Smooth muscle cell (in vitro differentiated cells): ENCODE data around the gene STX8. TPM values are rescaled to one million over a fixed set of nuclear protein-coding genes. Genes with fewer than 3 reads are reported as not detected.

ENCODE experiments used
- DNase-seq: peaks from one replicate; lab custom pipeline; 2025; ENCODE audit not compliant: unreplicated experiment; lab: John Stamatoyannopoulos, UW
- H2AFZ ChIP-seq: fragments of 200-600 bp; sonication (generic); 2 replicates; pipeline ENCODE4 v1.6.0; 2016; ENCODE audit warnings: antibody characterized with exemption, low read depth, mild to moderate bottlenecking
- H3F3A ChIP-seq: fragments of 200-600 bp; sonication (generic); 2 replicates; pipeline ENCODE4 v1.6.0; 2017; ENCODE audit warnings: antibody characterized with exemption, low read depth
- H3K27ac ChIP-seq: fragments of 200-600 bp; sonication (generic); 2 replicates; pipeline ENCODE4 v1.5.1; 2016; ENCODE audit warnings: low read depth, mild to moderate bottlenecking
- H3K27me3 ChIP-seq: fragments of 200-600 bp; sonication (generic); 2 replicates; pipeline ENCODE4 v1.6.1; 2016; ENCODE audit warnings: low read depth, mild to moderate bottlenecking
- H3K36me3 ChIP-seq: fragments of 200-600 bp; sonication (generic); 2 replicates; pipeline ENCODE4 v1.5.1; 2016; ENCODE audit warnings: low read depth
- H3K4me1 ChIP-seq: fragments of 200-600 bp; sonication (generic); 2 replicates; pipeline ENCODE4 v1.5.1; 2016; ENCODE audit warnings: low read depth
- H3K4me2 ChIP-seq: fragments of 200-600 bp; sonication (generic); 2 replicates; pipeline ENCODE4 v1.6.0; 2016; ENCODE audit warnings: mild to moderate bottlenecking
- H3K4me3 ChIP-seq: fragments of 200-600 bp; sonication (generic); 2 replicates; pipeline ENCODE4 v1.5.1; 2016; ENCODE audit warnings: mild to moderate bottlenecking
- H3K79me2 ChIP-seq: fragments of 200-600 bp; sonication (generic); 2 replicates; pipeline ENCODE4 v1.6.0; 2016; ENCODE audit warnings: low read depth, mild to moderate bottlenecking
- H3K9ac ChIP-seq: fragments of 200-600 bp; sonication (generic); 2 replicates; pipeline ENCODE4 v1.6.0; 2016; ENCODE audit warnings: low read depth
- H3K9me3 ChIP-seq: fragments of 200-600 bp; sonication (generic); replicated peaks from 2 replicates; pipeline ENCODE4 v1.5.1; 2016; ENCODE audit warnings: low read depth
- H4K20me1 ChIP-seq: fragments of 200-600 bp; sonication (generic); 2 replicates; pipeline ENCODE4 v1.6.0; 2016; ENCODE audit warnings: low read depth
- WGBS: methylation state at CpG from one replicate; pipeline ENCODE4 v1.1.7; 2016; ENCODE audit warnings: low lambda C conversion rate; 5-methylcytosine and 5-hydroxymethylcytosine counted together
- polyA plus RNA-seq: library from polyadenylated mRNA; unstranded; fragments of >200 nt; fragmentation: Nextera tagmentation; extraction: Ambion mirVana; gene quantifications from 2 replicates; pipeline ENCODE4 v1.2.1, GENCODE V29; 2016
- total RNA-seq: library from RNA; depleted of rRNA; stranded (reverse); fragments of >200 nt; gene quantifications from 2 replicates; pipeline ENCODE4 v1.2.3, GENCODE V29; 2014
- TF ChIP-seq, protein P1 (sequence below): fragments of 200-600 bp; sonication (generic); IDR thresholded peaks from 2 replicates; pipeline ENCODE4 v1.5.1; 2017; ENCODE audit warnings: borderline replicate concordance, mild to moderate bottlenecking, antibody characterized with exemption; ENCODE audit not compliant: insufficient read depth, poor library complexity, severe bottlenecking

Gene STX8
- total and polyA plus RNA-seq, 2 experiments from 2014 or later = 63.8 to 88.5 TPM

DNA sequence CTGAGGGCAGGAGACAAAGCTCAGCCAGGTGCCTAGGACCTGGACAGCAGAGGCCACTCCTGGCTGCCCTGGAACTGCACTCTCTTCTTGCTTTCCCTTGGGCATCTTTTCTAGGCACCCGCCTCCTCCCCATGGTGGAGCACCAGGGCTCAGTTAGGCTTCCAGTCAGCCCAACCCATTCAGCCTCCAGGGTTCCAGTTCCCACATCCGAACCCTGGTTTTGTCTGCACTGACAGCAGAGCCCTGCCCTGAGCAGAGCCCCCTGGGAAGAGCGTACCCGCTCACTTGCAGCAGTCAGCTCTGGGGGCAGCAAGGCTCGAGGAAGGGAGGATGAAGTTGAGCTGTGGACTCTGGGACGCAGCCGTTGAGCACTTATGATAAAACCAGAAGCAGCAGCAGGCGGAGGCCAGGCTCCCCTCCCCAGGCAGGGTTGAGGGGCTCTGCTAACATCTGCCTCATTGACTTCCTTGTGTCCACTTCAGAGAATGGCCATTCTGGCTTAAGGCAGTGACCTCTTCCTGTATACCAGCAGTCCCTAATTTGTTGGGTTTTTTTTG lies 341.2 kb downstream of the STX8 start:
- TF ChIP-seq, protein P1, sequence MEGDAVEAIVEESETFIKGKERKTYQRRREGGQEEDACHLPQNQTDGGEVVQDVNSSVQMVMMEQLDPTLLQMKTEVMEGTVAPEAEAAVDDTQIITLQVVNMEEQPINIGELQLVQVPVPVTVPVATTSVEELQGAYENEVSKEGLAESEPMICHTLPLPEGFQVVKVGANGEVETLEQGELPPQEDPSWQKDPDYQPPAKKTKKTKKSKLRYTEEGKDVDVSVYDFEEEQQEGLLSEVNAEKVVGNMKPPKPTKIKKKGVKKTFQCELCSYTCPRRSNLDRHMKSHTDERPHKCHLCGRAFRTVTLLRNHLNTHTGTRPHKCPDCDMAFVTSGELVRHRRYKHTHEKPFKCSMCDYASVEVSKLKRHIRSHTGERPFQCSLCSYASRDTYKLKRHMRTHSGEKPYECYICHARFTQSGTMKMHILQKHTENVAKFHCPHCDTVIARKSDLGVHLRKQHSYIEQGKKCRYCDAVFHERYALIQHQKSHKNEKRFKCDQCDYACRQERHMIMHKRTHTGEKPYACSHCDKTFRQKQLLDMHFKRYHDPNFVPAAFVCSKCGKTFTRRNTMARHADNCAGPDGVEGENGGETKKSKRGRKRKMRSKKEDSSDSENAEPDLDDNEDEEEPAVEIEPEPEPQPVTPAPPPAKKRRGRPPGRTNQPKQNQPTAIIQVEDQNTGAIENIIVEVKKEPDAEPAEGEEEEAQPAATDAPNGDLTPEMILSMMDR = no peak
- H3K9me3 ChIP-seq = no peaks in the 10 kb centered on the region
- no peak overlapping the region for H3K27ac ChIP-seq
- H3K79me2 ChIP-seq = no peaks in the 10 kb centered on the region
- WGBS = 86% methylated on average over 8 of the region's 8 CpGs
- no peak overlapping the region for H3K4me3 ChIP-seq
- H3K9ac ChIP-seq = no peak overlapping the region
- no peaks in the 10 kb centered on the region for H3K27me3 ChIP-seq
- no peak for DNase-seq
- no peak overlapping the region for H2AFZ ChIP-seq
- no peaks in the 10 kb centered on the region for H3F3A ChIP-seq
- H4K20me1 ChIP-seq = no peaks in the 10 kb centered on the region
- H3K36me3 ChIP-seq = no peaks in the 10 kb centered on the region
- H3K4me2 ChIP-seq = no peak overlapping the region
- H3K4me1 ChIP-seq = peaks cover 1% of the 10 kb centered on the region

DNA sequence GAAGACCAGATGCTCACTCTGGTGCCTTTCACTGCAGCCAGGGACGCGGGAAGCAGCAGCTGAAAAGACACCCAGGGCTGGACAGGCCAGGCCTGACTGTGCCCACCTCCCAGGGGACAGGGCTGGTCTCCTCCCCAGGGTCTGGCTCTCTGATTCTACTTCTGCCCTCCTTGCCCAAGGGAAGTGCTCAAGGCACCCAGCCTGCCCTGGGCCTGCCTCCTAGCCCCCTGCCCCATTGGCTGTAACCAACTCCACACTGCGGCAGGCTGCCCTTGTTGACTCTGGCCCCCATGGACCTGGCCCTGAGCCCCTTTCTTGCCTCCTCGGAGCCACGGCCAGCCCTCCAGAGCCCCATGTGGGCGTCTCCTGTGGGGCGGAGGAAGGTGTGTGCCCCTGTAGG lies 341.9 kb downstream of the STX8 start:
- Histone ChIP-seq H3K4me3 (no peak overlapping the region), H3K4me1 (no peaks in the 10 kb centered on the region), H3K79me2 (no peaks in the 10 kb centered on the region), H4K20me1 (no peaks in the 10 kb centered on the region), H2AFZ (no peak overlapping the region), H3K27me3 (no peaks in the 10 kb centered on the region), H3K9ac (no peak overlapping the region), H3K36me3 (no peaks in the 10 kb centered on the region), H3K27ac (no peak overlapping the region), H3F3A (no peaks in the 10 kb centered on the region), H3K4me2 (no peak overlapping the region), H3K9me3 (no peaks in the 10 kb centered on the region)
- WGBS = 98% methylated on average over 7 of the region's 7 CpGs
- TF ChIP-seq, protein P1 = no peak
- no peak for DNase-seq

DNA sequence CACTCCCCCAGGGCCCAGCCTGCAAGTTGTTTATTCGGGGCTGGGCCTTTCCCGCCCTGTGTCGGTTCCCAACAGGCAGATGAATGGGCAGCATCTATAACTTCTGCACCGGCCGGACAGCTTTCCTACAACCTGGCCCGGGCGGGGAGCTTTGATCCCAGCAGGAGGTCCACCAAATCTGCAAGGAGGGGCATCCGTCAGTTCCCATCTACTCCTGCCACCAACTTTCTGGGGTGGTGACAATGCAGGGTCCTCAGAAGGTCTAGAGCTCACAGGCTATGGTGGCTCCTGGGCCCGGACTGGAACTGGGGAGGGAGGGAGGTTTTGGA lies 342.4 kb downstream of the STX8 start:
- Histone ChIP-seq H3K27me3 (no peaks in the 10 kb centered on the region), H3F3A (no peaks in the 10 kb centered on the region), H3K4me2 (no peak overlapping the region), H3K36me3 (no peaks in the 10 kb centered on the region), H3K4me1 (no peaks in the 10 kb centered on the region), H2AFZ (no peak overlapping the region), H3K9ac (no peak overlapping the region), H3K27ac (no peak overlapping the region), H3K79me2 (no peaks in the 10 kb centered on the region), H4K20me1 (no peaks in the 10 kb centered on the region), H3K9me3 (no peaks in the 10 kb centered on the region), H3K4me3 (no peak overlapping the region)
- DNase-seq = no peak
- TF ChIP-seq, protein P1 = no peak
- WGBS = 92% methylated on average over 9 of the region's 9 CpGs

DNA sequence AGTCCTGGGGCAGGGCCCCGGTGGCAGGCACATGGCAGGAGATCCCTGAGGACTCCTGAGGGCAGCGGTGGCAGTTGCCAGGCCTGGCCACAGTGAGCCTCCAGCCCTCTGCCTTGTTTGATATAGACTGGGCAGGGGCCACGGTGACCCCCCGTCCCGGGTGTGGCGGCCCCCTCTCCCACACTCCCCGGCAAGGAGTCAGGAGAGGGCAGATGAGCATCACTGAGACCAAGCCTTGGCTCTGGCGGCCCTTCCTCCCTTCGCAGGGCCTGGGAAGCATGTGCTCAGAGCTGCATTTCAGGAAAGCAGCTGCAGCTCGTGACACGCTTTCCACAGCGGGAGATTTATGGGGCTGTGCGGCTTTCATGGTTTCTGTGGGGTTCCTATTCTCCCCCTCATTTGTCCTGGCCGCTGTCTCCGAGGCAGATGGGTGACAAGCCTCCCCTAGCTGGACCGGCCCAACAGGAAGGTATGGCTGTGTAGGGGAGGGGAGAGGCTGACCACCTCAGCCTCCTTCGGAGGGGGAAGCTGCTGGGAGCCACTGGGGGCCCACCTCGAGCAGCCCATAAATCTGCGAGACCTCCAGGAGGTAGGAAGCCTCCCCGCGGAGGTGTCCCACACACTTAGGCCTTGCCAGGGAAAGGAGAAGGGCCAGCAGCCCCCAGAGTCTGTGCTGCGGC lies 342.9 kb downstream of the STX8 start:
- Histone ChIP-seq H3K4me1 (no peaks in the 10 kb centered on the region), H3K4me3 (no peak overlapping the region), H4K20me1 (no peaks in the 10 kb centered on the region), H3F3A (no peaks in the 10 kb centered on the region), H3K27me3 (no peaks in the 10 kb centered on the region), H2AFZ (no peak overlapping the region), H3K9ac (no peak overlapping the region), H3K9me3 (no peaks in the 10 kb centered on the region), H3K79me2 (no peaks in the 10 kb centered on the region), H3K36me3 (no peaks in the 10 kb centered on the region), H3K4me2 (no peak overlapping the region), H3K27ac (no peak overlapping the region)
- WGBS = 95% methylated on average over 22 of the region's 22 CpGs
- DNase-seq = no peak
- TF ChIP-seq, protein P1 = no peak
